SK-N-MC (cell line): ENCODE data around the gene NEDD4.
A peak's percentile ranks its signal among the peaks of the same experiment; 100 is the strongest.
"Not testable (repeated sequence)": the region's sequence is repeated elsewhere in the genome, so short reads cannot be mapped to it uniquely, and the experiment has no call there.

Experiments used
- DNase-seq: peaks from one replicate; pipeline ENCODE4 v3.0.0-alpha.2; 2011; ENCODE audit warnings: low read depth, low spot score
- H3K27ac ChIP-seq: fragments of 200-600 bp; sonication (generic); 2 replicates; pipeline ENCODE4 v1.5.1; 2016; ENCODE audit warnings: mixed run types
- H3K36me3 ChIP-seq: fragments of 200-600 bp; sonication (generic); 2 replicates; pipeline ENCODE4 v1.6.1; 2017; ENCODE audit warnings: antibody characterized with exemption, low read length, mixed read lengths; ENCODE audit not compliant: insufficient read depth
- H3K4me3 ChIP-seq: fragments of 200-600 bp; sonication (generic); 2 replicates; pipeline ENCODE4 v1.5.1; 2016
- H3K9ac ChIP-seq: fragments of 200-600 bp; sonication (generic); 2 replicates; pipeline ENCODE4 v1.8.0; 2017; ENCODE audit warnings: mixed run types, mixed read lengths; ENCODE audit not compliant: insufficient read length
- H3K9me3 ChIP-seq: fragments of 200-600 bp; sonication (generic); 2 replicates; pipeline ENCODE4 v1.6.1; 2017; ENCODE audit warnings: low read depth, mild to moderate bottlenecking, antibody characterized with exemption, low read length, moderate library complexity, mixed read lengths
- EZH2 ChIP-seq: fragments of 200-600 bp; sonication (generic); IDR thresholded peaks from one replicate; pipeline ENCODE4 v1.6.1; 2017; ENCODE audit warnings: antibody characterized with exemption
- FOXP2 ChIP-seq: optimal IDR thresholded peaks from 2 replicates; pipeline ENCODE3; 2011; ENCODE audit warnings: mild to moderate bottlenecking, moderate library complexity; ENCODE audit not compliant: insufficient read depth; ENCODE audit errors: extremely low read length, control extremely low read depth
- POLR2AphosphoS5 ChIP-seq: IDR thresholded peaks from 2 replicates; pipeline ENCODE4 v1.6.1; 2012; ENCODE audit warnings: mild to moderate bottlenecking, low read depth, low read length, borderline replicate concordance

Gene NEDD4

DNA sequence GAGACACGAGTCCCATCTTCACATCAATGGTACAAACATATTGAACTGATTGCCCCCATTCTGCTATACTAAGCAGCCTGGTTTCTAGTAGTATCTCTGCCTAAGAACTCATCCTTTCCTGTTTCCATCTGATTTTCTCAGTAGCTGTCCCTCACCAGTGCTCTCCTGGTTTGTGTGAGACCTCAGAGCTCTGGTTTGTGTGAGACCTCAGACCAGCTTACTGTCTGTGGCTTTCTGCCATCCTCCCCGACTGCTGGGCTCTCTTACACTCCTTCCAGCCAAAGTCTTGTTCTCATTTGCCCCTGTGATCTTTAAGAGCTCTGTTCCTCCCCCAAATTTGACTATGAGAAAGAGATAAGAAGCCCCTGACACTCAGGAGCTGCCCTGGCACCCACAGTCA lies 41.1 kb upstream of the NEDD4 start:
- no peak for TF ChIP-seq FOXP2
- TF ChIP-seq POLR2AphosphoS5: no peak
- no peak for TF ChIP-seq EZH2
- H3K4me3 ChIP-seq: no peak overlapping the region
- H3K9me3 ChIP-seq: no peaks in the 10 kb centered on the region
- no peak overlapping the region for H3K9ac ChIP-seq
- H3K27ac ChIP-seq: no peak overlapping the region
- H3K36me3 ChIP-seq: no peaks in the 10 kb centered on the region
- DNase-seq: no peak

DNA sequence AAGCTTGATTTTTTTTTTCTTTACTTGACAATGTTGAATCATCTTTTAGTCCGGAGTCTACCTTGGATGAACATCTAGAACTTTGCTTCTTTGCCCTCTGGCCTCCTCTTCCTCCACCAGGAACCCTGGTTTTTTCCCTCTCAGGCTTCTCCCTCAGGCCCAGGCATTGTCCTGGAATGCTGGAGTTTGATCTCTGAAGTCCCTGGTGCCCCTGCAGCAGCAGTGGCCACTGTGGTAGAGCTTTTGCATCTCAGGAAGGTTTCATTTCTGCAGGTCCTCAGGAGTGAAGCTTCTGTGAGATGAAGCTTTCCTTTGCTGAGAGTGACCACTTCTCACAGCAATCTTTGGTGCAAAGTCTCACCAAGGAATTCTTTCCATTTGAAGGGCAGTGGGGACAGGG lies 39.0 kb upstream of the NEDD4 start:
- Histone ChIP-seq H3K36me3 (no peaks in the 10 kb centered on the region), H3K9ac (no peak overlapping the region), H3K4me3 (no peak overlapping the region), H3K9me3 (no peaks in the 10 kb centered on the region), H3K27ac (no peak overlapping the region)
- TF ChIP-seq POLR2AphosphoS5: no peak
- no peak for TF ChIP-seq EZH2
- no peak for TF ChIP-seq FOXP2
- DNase-seq: no peak

DNA sequence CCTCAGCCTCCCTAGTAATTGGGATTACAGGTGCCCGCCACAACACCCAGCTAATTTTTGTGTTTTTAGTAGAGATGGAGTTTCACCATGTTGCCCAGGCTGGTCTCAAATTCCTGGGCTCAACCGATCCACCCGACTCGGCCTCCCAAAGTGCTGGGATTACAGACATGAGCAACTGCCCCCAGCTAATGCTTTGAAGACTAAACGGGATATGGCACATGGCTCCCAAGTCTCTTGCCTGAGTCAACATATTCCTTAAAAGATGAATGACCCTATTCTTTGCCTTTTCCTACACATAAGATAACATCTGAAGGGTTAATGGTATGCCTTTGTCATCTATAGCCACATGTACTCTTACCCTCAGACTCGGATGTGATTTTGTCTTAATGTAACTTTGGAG lies 38.4 kb upstream of the NEDD4 start:
- no peak overlapping the region for H3K4me3 ChIP-seq
- no peaks in the 10 kb centered on the region for H3K9me3 ChIP-seq
- no peak overlapping the region for H3K27ac ChIP-seq
- no peak overlapping the region for H3K9ac ChIP-seq
- no peak for DNase-seq
- TF ChIP-seq FOXP2 (no peak), POLR2AphosphoS5 (no peak), EZH2 (no peak)
- H3K36me3 ChIP-seq: no peaks in the 10 kb centered on the region

DNA sequence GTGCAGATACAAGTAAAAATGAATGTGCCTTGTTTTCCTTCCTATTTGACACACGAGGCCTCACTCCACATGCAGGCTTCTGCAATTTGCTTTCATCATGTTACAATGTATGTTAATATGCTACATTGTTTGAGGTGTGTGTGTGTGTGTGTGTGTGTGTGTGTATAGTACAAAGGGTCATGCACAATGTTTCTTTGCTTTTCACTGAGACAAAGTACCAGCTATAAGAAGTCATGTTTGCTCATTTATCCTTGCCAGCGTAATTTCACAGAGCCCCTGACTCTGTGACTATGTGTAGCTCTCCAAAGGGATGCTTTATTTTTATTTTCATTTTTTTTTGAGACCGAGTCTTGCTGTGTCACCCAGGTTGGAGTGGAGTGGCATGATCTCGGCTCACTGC lies 38.0 kb upstream of the NEDD4 start:
- H3K36me3 ChIP-seq: no peaks in the 10 kb centered on the region
- no peak for DNase-seq
- no peak overlapping the region for H3K9ac ChIP-seq
- no peaks in the 10 kb centered on the region for H3K9me3 ChIP-seq
- no peak for TF ChIP-seq EZH2
- no peak for TF ChIP-seq FOXP2
- TF ChIP-seq POLR2AphosphoS5: no peak
- no peak overlapping the region for H3K27ac ChIP-seq
- H3K4me3 ChIP-seq: no peak overlapping the region

DNA sequence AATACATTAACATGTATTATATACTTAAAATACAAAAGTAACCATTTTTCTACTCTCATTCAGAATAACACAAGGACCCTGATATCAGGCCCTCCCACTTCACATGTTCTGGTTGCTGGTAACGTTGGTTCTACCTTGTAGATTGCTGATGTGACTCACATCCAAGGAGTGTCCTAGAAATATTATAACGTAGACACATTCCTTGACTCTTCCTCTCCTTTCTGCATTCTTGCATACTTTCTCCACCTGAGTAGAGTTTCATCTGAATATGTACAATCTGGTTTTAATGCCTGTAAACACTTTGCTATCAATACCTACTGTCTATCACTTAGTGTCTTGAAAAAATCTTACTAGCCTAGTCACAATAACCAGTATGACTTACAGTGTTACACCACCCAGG lies 35.0 kb upstream of the NEDD4 start:
- no peak overlapping the region for H3K27ac ChIP-seq
- TF ChIP-seq EZH2 (no peak), POLR2AphosphoS5 (no peak), FOXP2 (no peak)
- H3K4me3 ChIP-seq: no peak overlapping the region
- no peak for DNase-seq
- H3K9ac ChIP-seq: no peak overlapping the region
- H3K9me3 ChIP-seq: no peaks in the 10 kb centered on the region
- no peaks in the 10 kb centered on the region for H3K36me3 ChIP-seq

DNA sequence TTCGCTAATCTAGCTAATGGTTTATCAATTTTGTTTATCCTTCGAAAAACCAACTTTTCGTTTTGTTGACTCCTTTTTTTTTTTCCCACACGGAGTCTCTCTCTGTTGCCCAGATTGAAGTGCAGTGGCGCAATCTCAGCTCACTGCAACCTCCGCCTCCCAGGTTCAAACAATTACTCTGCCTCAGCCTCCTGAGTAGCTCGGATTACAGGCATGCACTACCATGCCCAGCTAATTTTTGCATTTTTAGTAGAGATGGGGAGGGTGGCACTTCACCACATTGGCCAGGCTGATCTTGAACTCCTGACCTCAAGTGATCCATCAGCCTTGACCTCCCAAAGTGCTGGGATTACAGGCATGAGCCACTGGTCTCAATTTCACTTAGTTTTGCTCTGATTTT lies 29.7 kb upstream of the NEDD4 start:
- DNase-seq, H3K27ac ChIP-seq, H3K4me3 ChIP-seq, H3K36me3 ChIP-seq, H3K9me3 ChIP-seq, H3K9ac ChIP-seq: not testable (repeated sequence)

DNA sequence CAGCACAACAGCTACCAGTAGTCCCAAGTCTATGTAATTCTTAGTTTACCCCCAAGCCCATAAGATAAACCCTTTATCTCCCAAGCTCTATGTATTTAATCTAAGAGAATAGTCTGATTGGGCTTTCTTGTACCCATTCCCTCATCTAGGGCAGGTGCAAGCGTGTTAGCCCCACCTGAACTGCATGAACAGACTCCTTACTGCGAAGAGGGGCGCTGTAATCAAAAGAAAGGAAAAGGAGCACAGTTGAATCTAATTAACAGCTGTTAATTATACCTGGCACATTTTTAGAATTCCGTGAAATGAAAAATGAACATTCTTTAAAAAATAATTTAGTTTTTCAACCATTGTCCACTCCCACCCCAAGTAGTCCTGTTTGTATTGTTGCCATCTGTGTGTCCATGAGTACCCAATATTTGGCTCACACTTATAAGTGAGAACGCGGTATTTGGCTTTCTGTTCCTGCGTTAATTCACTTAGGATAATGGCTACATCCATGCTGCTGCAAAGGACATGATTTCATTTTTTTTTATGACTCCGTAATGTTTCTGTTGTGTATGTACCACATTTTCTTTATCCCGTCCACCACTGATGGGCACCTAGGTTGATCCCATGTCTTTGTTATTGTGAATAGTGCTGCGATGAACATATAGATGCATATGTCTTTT lies 26.5 kb upstream of the NEDD4 start:
- H3K9ac ChIP-seq: no peak overlapping the region
- H3K9me3 ChIP-seq: no peaks in the 10 kb centered on the region
- TF ChIP-seq EZH2: no peak
- no peak overlapping the region for H3K4me3 ChIP-seq
- H3K36me3 ChIP-seq: no peaks in the 10 kb centered on the region
- no peak overlapping the region for H3K27ac ChIP-seq
- no peak for DNase-seq

DNA sequence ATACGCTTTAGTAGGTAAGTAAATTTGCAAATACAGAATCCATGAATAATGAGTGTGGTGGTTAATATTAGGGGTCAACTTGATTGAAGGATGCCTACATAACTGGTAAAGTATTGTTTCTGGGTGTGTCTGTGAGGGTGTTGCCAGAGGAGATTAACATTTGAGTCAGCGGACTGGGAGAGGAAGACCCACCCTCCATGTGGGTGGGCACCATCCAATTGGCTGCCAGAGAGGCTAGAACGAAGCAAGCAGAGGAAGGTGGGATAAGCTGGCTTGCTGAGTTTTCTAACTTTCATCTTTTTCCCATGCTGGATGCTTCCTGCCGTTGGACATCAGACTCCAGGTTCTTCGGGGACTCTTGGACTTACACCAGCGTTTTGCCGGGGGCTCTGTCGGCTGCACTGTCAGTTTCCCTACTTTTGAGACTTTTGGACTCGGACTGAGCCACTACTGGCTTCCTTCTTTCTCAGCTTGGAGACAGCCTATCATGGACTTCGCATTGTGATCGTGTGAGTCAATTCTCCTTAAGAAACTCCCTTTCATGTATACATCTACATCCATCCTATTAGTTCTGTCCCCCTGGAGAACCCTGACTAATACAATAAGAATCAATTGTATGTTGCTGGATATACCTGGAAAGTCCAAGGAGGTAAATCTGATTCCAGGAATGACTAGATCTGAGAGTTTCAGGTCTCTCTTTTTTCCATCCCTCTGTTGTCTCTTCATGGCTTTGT lies 25.8 kb upstream of the NEDD4 start:
- Histone ChIP-seq H3K36me3 (no peaks in the 10 kb centered on the region), H3K4me3 (no peak overlapping the region), H3K9ac (no peak overlapping the region), H3K27ac (no peak overlapping the region), H3K9me3 (no peaks in the 10 kb centered on the region)
- no peak for DNase-seq
- TF ChIP-seq FOXP2 (no peak), POLR2AphosphoS5 (peak; percentile 41; the same call in 1 of the 2 replicates)

DNA sequence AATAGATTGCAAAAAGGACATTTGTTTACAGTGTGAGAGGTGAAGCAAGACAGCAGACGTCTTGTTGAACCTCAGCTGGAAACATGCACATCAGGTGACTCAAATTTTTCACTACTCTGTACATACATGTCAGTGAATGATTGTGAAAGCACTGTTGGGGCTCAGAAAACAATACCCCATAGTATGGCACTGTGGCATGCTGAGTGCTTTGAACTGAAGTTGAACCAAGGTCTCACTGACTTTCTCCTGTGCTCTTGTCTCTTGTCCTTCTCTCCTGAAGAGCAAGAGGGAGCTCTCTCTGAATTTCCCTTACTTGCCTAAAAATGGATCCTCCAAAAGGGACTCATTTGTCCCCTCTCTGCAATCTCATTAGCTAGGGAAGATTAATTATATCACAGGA lies 24.5 kb upstream of the NEDD4 start:
- no peak overlapping the region for H3K4me3 ChIP-seq
- TF ChIP-seq POLR2AphosphoS5 (no peak), EZH2 (no peak), FOXP2 (no peak)
- H3K9ac ChIP-seq: no peak overlapping the region
- no peaks in the 10 kb centered on the region for H3K9me3 ChIP-seq
- DNase-seq: no peak
- no peaks in the 10 kb centered on the region for H3K36me3 ChIP-seq
- no peak overlapping the region for H3K27ac ChIP-seq
